HG02571 (cell line): Measurements from ENCODE around the gene FADS3.

Source experiments
- ATAC-seq: cut with Tn5 transposase; IDR thresholded peaks from one replicate; pipeline ENCODE4 v1.9.1; 2021; ENCODE audit warnings: mild to moderate bottlenecking, moderate library complexity; ENCODE audit not compliant: unreplicated experiment

The FADS3 gene

GRCh38 chr11:61881397-61881796, 9.9 kb downstream of the FADS3 start:
- ATAC-seq = no peak

GRCh38 chr11:61880454-61880853, 10.9 kb downstream of the FADS3 start:
- ATAC-seq = no peak

GRCh38 chr11:61880031-61880430, 11.3 kb downstream of the FADS3 start:
- no peak for ATAC-seq

- no peak for ATAC-seq
Measured at GRCh38 chr11:61879152-61879551, 12.2 kb downstream of the FADS3 start.

- ATAC-seq = no peak
Measured at GRCh38 chr11:61875698-61876097, 15.6 kb downstream of the FADS3 start.

- no peak for ATAC-seq
Measured at GRCh38 chr11:61874853-61875252, 16.5 kb downstream of the FADS3 start.

GRCh38 chr11:61874377-61874809, 17.0 kb downstream of the FADS3 start:
- ATAC-seq = no peak

GRCh38 chr11:61873588-61874376, 17.6 kb downstream of the FADS3 start:
- no peak for ATAC-seq

GRCh38 chr11:61872935-61873565, 18.3 kb downstream of the FADS3 start:
- ATAC-seq = no peak

- ATAC-seq = peak; percentile 53
Measured at GRCh38 chr11:61871158-61871597, 20.2 kb downstream of the FADS3 start.

- ATAC-seq = no peak
Measured at GRCh38 chr11:61870541-61871031, 20.8 kb downstream of the FADS3 start.

GRCh38 chr11:61869708-61870451, 21.5 kb downstream of the FADS3 start:
- ATAC-seq = no peak

GRCh38 chr11:61869429-61869707, 22.0 kb downstream of the FADS3 start:
- no peak for ATAC-seq

- no peak for ATAC-seq
Measured at GRCh38 chr11:61868571-61869428, 22.5 kb downstream of the FADS3 start.

GRCh38 chr11:61866958-61867343, 24.4 kb downstream of the FADS3 start:
- no peak for ATAC-seq

- no peak for ATAC-seq
Measured at GRCh38 chr11:61866231-61866957, 25.0 kb downstream of the FADS3 start.

- ATAC-seq = no peak
Measured at GRCh38 chr11:61864814-61865775, 26.2 kb downstream of the FADS3 start.

GRCh38 chr11:61863548-61864081, 27.7 kb downstream of the FADS3 start:
- no peak for ATAC-seq
